Stimulated activated naive CD4-positive, alpha-beta T cell (primary cell): ENCODE results near the gene NUP43.
"Not testable (repeated sequence)": the region's sequence is repeated elsewhere in the genome, so short reads cannot be mapped to it uniquely, and the experiment has no call there.

Experiments used
- DNase-seq, 6 experiments: peaks; one replicate each; lab custom pipeline; 2025; lab: John Stamatoyannopoulos, UW

The NUP43 gene

DNA sequence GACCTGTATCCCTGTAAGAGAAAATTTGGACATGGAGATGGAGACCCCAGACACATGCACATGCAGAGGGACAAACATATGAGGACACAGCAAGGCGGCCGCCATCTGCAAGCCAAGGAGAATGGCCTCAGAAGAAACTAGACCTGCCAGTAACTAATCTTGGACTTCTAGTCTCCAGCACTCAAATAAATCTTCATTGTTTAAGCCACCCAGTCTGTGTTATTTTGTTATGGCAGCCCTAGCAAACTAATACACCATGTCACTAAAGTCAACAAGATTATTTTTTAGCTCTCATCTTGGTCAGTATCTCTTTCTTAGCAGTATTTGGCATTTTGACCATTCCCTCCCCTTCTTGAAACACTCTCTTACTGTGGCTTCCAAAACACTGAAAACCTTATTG lies 55.1 kb downstream of the NUP43 start:
- no peak for DNase-seq

DNA sequence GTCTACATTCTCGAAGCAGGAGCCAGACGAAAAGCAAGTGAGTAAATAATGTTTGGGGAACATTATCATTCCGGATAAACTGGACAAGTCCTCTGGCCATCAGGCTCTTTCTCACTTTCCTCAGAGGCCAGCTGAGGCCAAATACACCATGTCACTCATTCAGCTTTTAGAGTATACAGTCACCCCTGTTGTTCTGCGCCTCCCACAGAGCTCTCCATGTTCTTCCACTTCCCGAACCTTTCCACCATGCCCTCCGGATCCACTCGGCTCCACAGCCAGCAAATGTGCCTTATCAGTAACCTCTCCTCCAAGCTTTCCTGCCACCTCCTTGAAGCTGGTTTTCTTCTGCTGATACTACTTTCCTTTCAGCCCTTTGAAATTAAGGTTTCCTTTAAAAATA lies 60.1 kb downstream of the NUP43 start:
- DNase-seq: no peak

DNA sequence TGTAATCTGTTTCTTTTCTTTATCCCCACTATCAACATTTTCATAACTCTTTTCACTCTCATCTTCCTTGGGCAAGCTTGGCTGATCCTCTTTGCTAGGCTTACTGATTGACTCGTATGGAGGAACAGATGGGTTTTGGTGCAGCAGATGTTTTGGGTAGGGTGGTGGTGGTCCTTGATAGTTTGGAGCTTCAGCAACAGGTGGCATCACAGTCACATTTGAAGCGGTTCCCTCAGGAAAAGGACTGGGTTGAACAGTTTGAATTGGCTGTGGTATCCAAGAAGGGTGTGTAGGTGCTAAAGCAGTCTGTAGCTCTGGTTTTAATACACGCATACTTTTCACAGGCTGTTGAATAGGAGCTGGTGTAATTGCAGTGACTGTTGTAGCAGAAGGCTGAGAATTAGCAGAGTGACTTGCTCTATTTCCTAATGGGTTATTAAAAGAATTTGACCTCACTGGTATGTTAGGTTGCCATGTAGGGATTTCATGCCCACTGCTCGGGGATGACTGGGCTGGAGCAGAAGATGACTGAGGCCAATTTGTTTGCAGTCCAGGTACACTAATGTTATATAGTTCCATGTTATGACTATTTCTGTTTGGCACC lies 63.0 kb downstream of the NUP43 start:
- no peak for DNase-seq

DNA sequence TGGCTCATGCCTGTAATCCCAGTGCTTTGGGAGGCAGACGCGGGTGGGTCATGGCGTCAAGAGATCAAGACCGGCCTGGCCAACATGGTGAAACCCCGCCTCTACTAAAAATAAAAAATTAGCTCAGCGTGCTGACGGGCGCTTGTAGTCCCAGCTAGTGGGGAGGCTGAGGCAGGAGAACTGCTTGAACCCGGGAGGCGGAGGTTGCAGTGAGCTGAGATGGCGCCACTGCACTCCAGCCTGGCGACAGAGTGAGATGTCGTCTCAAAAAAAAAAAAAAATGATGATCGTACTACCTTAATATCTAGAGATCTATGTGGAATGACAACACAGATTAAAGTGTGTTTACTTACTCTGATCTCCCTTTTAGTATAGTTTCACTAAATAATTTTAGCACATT lies 64.5 kb downstream of the NUP43 start:
- DNase-seq: not testable (repeated sequence)

DNA sequence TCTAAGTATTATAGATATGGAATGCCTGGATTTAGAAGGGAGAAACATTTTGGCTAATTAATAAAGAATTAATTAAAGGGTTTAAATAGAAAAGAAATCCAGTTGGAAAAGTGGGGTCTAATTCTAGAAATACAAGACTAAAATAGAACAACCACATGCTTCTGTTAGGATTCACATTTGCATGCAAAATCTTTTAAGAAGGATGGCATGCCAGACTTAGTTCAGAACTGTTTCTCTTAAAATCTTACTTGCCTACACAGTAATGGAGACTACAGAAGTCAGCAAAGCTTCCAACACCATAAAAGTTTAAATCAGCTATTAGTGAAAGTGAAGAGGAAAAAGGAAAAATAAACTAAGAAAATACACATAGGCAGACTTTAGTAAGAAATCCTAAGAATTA lies 65.1 kb downstream of the NUP43 start:
- DNase-seq: no peak

DNA sequence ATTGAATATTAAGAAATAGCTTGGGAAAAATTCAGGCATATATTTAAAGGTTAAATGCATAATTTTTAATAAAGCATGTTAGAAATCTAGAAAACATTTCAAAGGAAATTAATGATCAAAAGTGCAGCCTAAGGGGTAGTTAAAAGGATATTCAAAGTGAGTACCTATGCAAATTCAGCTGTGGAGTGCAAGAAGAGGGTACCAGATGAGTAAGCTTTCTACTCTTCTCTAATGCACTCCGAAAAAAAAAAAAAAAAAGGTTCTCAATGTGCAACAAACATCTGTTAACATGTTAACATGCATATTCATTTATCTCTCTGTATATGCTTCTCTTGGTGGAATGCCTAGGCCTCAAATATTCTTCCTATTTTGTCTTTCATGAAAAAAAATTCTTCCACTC lies 65.8 kb downstream of the NUP43 start:
- no peak for DNase-seq
